ENCODE data around the gene MYO1C.

MYO1C gene

GRCh38 chr17:1455291-1455796, 37.1 kb downstream of the MYO1C start:
- peak; percentile 83; the same call in 1 of the 2 replicates for TF ChIP-seq ZBTB7A (IDR thresholded peaks at IDR 0.05; ENCODE audit: low read depth)
- TF ChIP-seq REST (IDR thresholded peaks at IDR 0.05; ENCODE audit: low read depth), result no peak
- TF ChIP-seq, protein P1, sequence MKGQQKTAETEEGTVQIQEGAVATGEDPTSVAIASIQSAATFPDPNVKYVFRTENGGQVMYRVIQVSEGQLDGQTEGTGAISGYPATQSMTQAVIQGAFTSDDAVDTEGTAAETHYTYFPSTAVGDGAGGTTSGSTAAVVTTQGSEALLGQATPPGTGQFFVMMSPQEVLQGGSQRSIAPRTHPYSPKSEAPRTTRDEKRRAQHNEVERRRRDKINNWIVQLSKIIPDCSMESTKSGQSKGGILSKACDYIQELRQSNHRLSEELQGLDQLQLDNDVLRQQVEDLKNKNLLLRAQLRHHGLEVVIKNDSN (IDR thresholded peaks at IDR 0.05), result no peak
- TF ChIP-seq RAD21 (IDR thresholded peaks at IDR 0.05; ENCODE audit: low read depth), result peak; percentile 12; the same call in 1 of the 2 replicates
- TF ChIP-seq EGR1 (IDR thresholded peaks at IDR 0.05), result no peak
- TF ChIP-seq TAF1 (IDR thresholded peaks at IDR 0.05; ENCODE audit: low read depth), result no peak; the same call in 1 of the 2 replicates

GRCh38 chr17:1454541-1454940, 37.9 kb downstream of the MYO1C start:
- no peak for TF ChIP-seq FOXM1 (IDR thresholded peaks at IDR 0.05; ENCODE audit: borderline replicate concordance, low read depth)

- TF ChIP-seq, protein P1 (IDR thresholded peaks at IDR 0.05), result no peak
- no peak for TF ChIP-seq TEAD4 (IDR thresholded peaks at IDR 0.05)
- TF ChIP-seq CREB1 (IDR thresholded peaks at IDR 0.05; ENCODE audit: low read depth), result no peak
- TF ChIP-seq TAF1 (IDR thresholded peaks at IDR 0.05; ENCODE audit: low read depth), result no peak
- TF ChIP-seq CEBPB (IDR thresholded peaks at IDR 0.05), result no peak
- no peak for TF ChIP-seq REST (IDR thresholded peaks at IDR 0.05; ENCODE audit: low read depth)
- no peak for TF ChIP-seq ZBTB7A (IDR thresholded peaks at IDR 0.05; ENCODE audit: low read depth)
- TF ChIP-seq TCF12 (IDR thresholded peaks at IDR 0.05; ENCODE audit: low read depth), result no peak
- no peak for TF ChIP-seq RAD21 (IDR thresholded peaks at IDR 0.05; ENCODE audit: low read depth)
- TF ChIP-seq EP300 (IDR thresholded peaks at IDR 0.05; ENCODE audit: borderline replicate concordance), result no peak
- TF ChIP-seq NFIC (IDR thresholded peaks at IDR 0.05), result no peak
- no peak for TF ChIP-seq EGR1 (IDR thresholded peaks at IDR 0.05)
- no peak for TF ChIP-seq YY1 (IDR thresholded peaks at IDR 0.05; ENCODE audit: low read depth)
These were observed 39.6 kb downstream of the MYO1C start for GRCh38 chr17:1452836-1453235.

- TF ChIP-seq TEAD4 (IDR thresholded peaks at IDR 0.05) (no peak), EGR1 (IDR thresholded peaks at IDR 0.05) (no peak), REST (IDR thresholded peaks at IDR 0.05; ENCODE audit: low read depth) (no peak), NFIC (IDR thresholded peaks at IDR 0.05) (no peak), CREB1 (IDR thresholded peaks at IDR 0.05; ENCODE audit: low read depth) (no peak), TCF12 (IDR thresholded peaks at IDR 0.05; ENCODE audit: low read depth) (no peak), RAD21 (IDR thresholded peaks at IDR 0.05; ENCODE audit: low read depth) (no peak), ZBTB7A (IDR thresholded peaks at IDR 0.05; ENCODE audit: low read depth) (no peak), EP300 (IDR thresholded peaks at IDR 0.05; ENCODE audit: borderline replicate concordance) (no peak), TAF1 (IDR thresholded peaks at IDR 0.05; ENCODE audit: low read depth) (no peak), CEBPB (IDR thresholded peaks at IDR 0.05) (no peak), YY1 (IDR thresholded peaks at IDR 0.05; ENCODE audit: low read depth) (no peak), FOXM1 (IDR thresholded peaks at IDR 0.05; ENCODE audit: borderline replicate concordance, low read depth) (no peak)
- TF ChIP-seq, protein P1 (IDR thresholded peaks at IDR 0.05), result no peak
- TF ChIP-seq, protein P2, sequence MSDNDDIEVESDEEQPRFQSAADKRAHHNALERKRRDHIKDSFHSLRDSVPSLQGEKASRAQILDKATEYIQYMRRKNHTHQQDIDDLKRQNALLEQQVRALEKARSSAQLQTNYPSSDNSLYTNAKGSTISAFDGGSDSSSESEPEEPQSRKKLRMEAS (IDR thresholded peaks at IDR 0.05), result no peak
These were observed 43.0 kb downstream of the MYO1C start for GRCh38 chr17:1449412-1449967.
